ENCODE results near the gene TPD52L1. TPM values are rescaled to one million over a fixed set of nuclear protein-coding genes. Genes with fewer than 3 reads are reported as not detected.

TPD52L1 gene
- 100 to 1,000 TPM in 2 of 6 experiments, 10 to 100 TPM in 4; 36.8 to 119 (median 47.7) TPM for total RNA-seq
- long read RNA-seq, transcript TPD52L1-202 (5 exons, 2,147 nt) = minor isoform, 5 of 24 reads
- long read RNA-seq, transcript TPD52L1-203 (6 exons, 1,308 nt) = minor isoform, 5 of 24 reads
- long read RNA-seq, transcript TPD52L1-213 (7 exons, 2,356 nt) = major isoform, 10 of 24 reads
- long read RNA-seq, partial matches to known transcripts = 0 of 24 reads
- long read RNA-seq, other reads (novel, unspliced or antisense) = 1 of 24 reads

DNA sequence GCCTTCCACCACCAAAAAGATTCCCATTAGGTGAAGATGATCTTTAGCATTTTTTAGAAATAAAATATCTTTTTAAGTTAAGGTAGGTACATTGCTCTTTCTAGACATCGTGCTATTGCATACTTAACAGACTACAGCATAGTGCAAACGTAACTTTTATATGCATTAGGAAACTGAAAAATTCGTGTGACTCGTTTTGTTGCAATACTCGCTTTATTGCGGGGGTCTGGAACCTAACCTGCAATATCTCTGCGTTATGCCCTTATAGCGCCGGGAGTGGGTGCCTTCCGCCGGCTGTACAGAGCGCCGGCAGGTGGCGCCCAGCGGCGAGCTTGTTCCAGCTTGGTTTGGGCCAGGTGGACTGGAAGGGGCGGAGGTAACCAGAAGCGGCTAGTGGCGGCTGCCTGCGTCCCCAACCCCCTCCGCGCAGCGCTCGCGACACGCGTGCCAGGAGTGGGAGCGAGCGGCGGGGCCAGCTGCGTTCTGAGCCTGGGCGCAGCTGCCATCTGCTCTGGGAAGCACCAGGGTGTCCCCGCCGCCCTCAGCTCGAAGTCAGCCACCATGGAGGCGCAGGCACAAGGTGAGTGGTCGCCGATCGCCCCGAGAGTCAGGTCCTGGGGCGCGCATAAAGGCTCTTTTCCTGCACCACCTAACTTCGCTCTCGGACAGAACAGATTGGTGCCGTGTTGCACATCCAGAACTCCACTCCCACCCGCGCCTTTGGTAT, at the start of gene TPD52L1:
TSS of gene TPD52L1 (plus strand) at position 383 of the 727 bp plus-strand sequence. CDS start at position 562, 179 bp downstream.
- WGBS (ENCODE audit: insufficient coverage, low coverage, low lambda C conversion rate, missing lambda C conversion rate) = under 1% methylated on average over 22 of the region's 47 CpGs
- peak; percentile 95 to 98 (median 96) for ATAC-seq
- Histone ChIP-seq H3K36me3 (no peaks in the 10 kb centered on the region), H3K27me3 (no peaks in the 10 kb centered on the region), H3K4me3 (peak within 1 kb of the TSS; percentile 62 to 76 (median 76)), H3K27ac (peak within 1 kb of the TSS; percentile 66 to 81 (median 77)), H3K9me3 (no peaks in the 10 kb centered on the region), H3K4me1 (no peaks in the 10 kb centered on the region)
- peak; percentile 89 to 93 (median 92) for DNase-seq
- intact Hi-C loops (cut with DNase I) = no loop called here
- TF ChIP-seq CTCF (IDR thresholded peaks at IDR 0.05) = peak; percentile 86 to 95 (median 90)
- peak; percentile 58 for TF ChIP-seq POLR2A (IDR thresholded peaks at IDR 0.05)

DNA sequence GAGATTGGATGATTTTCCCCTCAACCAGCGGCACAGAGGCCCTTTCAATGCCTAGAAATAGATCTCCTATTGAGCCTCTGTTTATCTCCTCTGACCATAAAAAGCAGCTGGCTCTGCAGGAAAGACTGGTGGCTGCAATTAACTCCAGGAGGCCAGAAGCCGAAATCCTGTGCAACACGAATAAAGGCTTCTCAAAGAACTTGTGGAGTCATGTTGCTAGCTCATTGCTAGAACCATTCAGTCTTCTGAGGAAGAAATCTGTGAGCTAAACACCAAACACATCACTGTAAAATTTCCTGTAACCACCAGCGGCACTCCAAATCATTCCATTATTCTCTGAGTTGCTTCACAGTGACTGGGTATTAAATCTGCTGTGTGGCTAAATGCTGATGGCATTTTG, 49.1 kb upstream of the TPD52L1 start:
- Histone ChIP-seq H3K4me1 (no peaks in the 10 kb centered on the region), H3K4me3 (no peak overlapping the region), H3K27ac (no peak overlapping the region), H3K9me3 (no peaks in the 10 kb centered on the region), H3K27me3 (no peaks in the 10 kb centered on the region), H3K36me3 (no peaks in the 10 kb centered on the region)
- intact Hi-C loops (cut with DNase I) = no loop called here
- ATAC-seq (no peak), DNase-seq (no peak)
- 65% methylated on average over 2 of the region's 4 CpGs for WGBS (ENCODE audit: insufficient coverage, low coverage, low lambda C conversion rate, missing lambda C conversion rate)
- no peak for TF ChIP-seq POLR2A (IDR thresholded peaks at IDR 0.05)
- no peak for TF ChIP-seq CTCF (IDR thresholded peaks at IDR 0.05)

GRCh38 chr6:125107048-125107447, 46.5 kb upstream of the TPD52L1 start:
- Histone ChIP-seq H3K27me3 (no peaks in the 10 kb centered on the region), H3K27ac (no peak overlapping the region), H3K36me3 (no peaks in the 10 kb centered on the region), H3K4me1 (no peaks in the 10 kb centered on the region), H3K4me3 (no peak overlapping the region), H3K9me3 (peaks cover 0 to 4% (median 0%) of the 10 kb centered on the region in 4 donors)
- intact Hi-C loops (cut with DNase I) = no loop called here
- no peak for ATAC-seq
- 89% methylated on average over 5 of the region's 5 CpGs for WGBS (ENCODE audit: insufficient coverage, low coverage, low lambda C conversion rate, missing lambda C conversion rate)
- no peak for DNase-seq
- TF ChIP-seq POLR2A (IDR thresholded peaks at IDR 0.05) = no peak
- TF ChIP-seq CTCF (IDR thresholded peaks at IDR 0.05) = no peak

GRCh38 chr6:125107896-125108295, 45.7 kb upstream of the TPD52L1 start:
- 84% methylated on average over 3 of the region's 3 CpGs for WGBS (ENCODE audit: insufficient coverage, low coverage, low lambda C conversion rate, missing lambda C conversion rate)
- H3K9me3 ChIP-seq = peaks cover 0 to 4% (median 0%) of the 10 kb centered on the region in 4 donors
- intact Hi-C loops (cut with DNase I) = no loop called here
- H3K27ac ChIP-seq = no peak overlapping the region
- no peaks in the 10 kb centered on the region for H3K4me1 ChIP-seq
- TF ChIP-seq POLR2A (IDR thresholded peaks at IDR 0.05) (no peak), CTCF (IDR thresholded peaks at IDR 0.05) (no peak)
- no peak overlapping the region for H3K4me3 ChIP-seq
- H3K27me3 ChIP-seq = no peaks in the 10 kb centered on the region
- DNase-seq (no peak), ATAC-seq (no peak)
- no peaks in the 10 kb centered on the region for H3K36me3 ChIP-seq

Measured in right lobe of liver (tissue), 6 donors.